Fibroblast of lung (primary cell): Measurements from ENCODE around the gene LMF1.

Experiments used
- CTCF ChIP-seq, 2 donors: IDR thresholded peaks in 1 of 2; conservative IDR thresholded peaks in 1 of 2; 1 replicate in 1 of 2; 2 replicates in 1 of 2; pipeline ENCODE4 v1.5.1; 2011 to 2012; ENCODE audit warnings: low read length in 2 of 2, control low read depth in 1 of 2, inconsistent platforms in 1 of 2, low read depth in 1 of 2, mild to moderate bottlenecking in 1 of 2
- EZH2 ChIP-seq: IDR thresholded peaks from 2 replicates; pipeline ENCODE4 v1.5.1; 2012; ENCODE audit warnings: low read length, control low read depth, mild to moderate bottlenecking; ENCODE audit errors: missing control alignments

GRCh38 chr16:1011316-1012082 is 40.7 kb upstream of the LMF1 start:
- TF ChIP-seq EZH2 (no peak), CTCF (conservative IDR thresholded peaks at IDR 0.05 in 1 of 2, IDR thresholded peaks at IDR 0.05 in 1 of 2; ENCODE audit: low read depth in 1 of 2, low read length in 2 of 2) (no peak)
